Stimulated activated CD8-positive, alpha-beta memory T cell treated with anti-CD3 and anti-CD28 coated beads, Interleukin-12 subunit alpha, Interleukin-12 subunit beta, amount 100 ng/mL, for 4 hours (primary cell): ENCODE measurements around the gene EBF3.

Experiments used
- DNase-seq: peaks from one replicate; pipeline ENCODE4 v3.0.0-alpha.2; 2020; ENCODE audit warnings: low read depth

Gene EBF3

DNA sequence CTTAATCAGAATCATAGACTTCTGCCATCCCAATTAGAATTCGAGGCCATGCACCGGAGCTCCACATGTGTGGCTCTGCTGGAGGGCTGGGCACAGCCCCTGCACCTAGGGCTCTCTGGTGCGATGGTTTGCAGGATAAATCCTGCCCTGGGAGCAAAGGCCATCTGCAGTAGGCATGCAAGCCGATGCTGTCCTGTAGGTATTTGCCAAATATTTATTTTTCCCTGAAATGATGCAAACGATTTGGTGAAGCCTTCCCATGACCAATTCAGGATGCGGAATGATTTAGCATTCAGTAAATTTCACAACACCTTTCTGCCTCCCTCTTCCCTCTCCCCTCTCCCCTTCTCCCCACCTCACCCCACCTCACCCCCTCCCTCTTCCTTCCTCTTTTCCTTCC lies 170.6 kb downstream of the EBF3 start:
- no peak for DNase-seq

DNA sequence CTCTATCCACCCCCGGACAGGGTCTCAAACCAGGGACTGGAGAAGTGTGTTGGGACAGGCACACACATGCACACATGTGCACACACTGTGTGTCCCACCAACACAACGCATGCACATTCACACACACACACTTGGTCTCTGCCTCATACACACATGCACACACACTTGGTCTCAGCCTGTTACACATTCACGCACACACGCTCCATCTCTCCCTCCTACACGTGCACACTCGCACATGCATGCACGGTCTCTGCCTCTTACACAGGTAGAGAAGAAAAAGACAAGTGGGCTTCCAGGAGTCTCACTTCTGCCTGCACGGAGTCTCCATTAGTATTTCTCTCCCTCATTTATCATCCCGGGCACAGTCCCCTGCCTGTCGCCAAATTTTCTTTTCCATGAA lies 171.2 kb downstream of the EBF3 start:
- DNase-seq: no peak

DNA sequence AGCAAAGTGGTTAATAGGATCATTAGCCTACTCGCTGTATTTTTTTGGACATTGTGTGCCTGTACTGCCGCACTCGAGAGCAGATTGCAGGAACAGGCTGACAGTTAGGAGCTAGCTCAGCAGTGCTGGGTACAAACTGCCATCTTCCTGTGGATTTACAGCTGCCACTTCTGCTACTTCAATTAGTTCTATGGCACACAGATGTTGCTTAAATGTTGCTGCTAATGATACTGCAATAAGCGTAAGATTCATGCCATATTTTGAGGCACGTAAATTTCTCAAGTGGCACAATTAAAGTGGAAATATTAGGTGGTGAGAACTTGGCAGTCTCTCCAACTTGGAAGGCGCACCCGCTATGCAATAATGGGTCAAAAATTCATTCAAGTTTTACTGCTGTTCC lies 171.9 kb downstream of the EBF3 start:
- no peak for DNase-seq

DNA sequence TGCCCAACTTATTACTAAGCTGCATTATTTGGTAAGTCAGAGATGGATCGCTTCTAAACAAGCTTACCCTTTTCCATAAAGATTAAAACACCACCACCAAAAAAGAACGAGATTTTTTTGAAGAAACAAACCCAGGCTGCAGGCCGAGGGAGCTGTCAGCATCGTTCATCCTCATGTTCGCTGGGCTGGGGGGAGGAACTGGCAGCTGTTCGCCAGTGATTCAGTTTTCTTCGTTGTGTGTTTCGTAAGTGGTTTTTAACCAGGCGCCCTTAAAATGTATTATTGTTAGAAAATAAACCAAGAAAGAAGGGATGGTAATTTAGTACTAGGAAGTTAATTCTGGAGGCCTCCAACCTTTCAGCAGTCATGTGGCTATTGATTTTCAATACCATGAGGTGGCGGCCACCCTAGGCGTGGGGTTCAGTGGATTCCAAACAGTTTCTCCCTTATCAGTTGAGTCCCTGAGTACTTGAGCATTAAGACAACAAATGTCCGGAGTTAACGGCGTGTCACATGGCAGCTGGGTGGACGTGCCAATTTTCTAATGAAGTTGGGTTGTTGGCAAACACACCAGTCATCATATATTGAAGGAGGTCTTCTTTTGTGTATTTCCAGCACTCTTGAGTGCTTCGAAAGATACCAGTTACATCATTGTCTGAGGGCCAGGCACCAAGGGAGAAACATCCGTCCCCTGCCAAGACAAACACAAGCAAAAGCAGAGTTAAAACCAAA lies 173.2 kb downstream of the EBF3 start:
- no peak for DNase-seq

DNA sequence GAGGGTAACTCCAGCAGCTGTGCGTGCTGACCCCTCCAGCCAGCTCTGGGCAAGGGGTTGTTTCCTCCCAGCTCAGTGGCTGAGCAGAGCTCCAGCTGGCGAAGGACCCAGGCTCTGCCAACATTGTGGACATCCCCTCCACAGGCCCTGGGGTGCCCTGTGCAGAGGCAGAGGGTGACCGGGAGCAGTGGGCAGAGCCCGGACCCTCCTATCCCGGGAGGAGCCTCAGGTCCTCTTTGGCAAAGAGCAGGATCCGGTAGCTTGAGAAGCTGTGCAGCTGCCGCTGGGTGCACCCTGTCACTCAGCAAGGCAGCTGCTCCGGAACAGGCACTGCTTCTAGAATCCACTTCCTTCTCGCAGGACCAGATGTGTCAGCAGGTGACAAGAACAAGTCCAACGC lies 175.9 kb downstream of the EBF3 start:
- no peak for DNase-seq

DNA sequence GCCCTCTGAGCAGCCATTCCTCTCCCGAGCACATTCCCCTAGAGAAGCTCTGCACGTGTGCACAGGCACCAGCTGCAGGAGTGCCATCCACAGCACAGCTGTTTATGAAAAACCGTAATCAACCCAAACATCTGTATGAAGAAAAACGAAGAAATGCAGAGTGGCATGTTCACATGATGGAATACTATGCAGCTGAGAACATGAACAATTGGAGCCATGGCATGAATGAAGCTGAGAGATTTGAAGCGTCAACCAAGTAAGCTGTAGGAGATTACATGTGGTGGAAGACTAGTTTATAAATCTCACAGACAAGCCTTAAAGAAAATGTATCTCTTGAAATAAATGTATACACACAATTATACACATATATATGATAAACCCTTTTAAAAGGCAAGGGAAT lies 176.5 kb downstream of the EBF3 start:
- no peak for DNase-seq

DNA sequence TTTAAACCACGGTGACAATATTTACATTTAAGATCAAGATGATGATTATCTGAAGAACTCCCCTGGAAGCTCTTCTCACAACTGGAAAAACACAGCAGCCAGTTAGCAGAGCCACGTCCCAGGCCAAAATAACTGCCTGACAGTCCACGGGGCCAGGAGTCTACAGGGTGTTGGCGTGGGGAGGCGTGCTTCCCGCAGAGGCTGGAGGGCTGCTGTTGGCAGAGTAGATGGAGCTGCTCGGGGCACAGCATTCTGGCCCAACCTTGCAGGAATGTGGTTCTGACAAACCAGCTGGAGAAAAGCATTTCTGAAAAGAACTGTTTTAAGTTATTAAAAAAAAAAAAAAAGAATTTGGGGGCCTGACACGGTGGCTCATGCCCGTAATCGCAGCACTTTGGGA lies 177.9 kb downstream of the EBF3 start:
- no peak for DNase-seq

DNA sequence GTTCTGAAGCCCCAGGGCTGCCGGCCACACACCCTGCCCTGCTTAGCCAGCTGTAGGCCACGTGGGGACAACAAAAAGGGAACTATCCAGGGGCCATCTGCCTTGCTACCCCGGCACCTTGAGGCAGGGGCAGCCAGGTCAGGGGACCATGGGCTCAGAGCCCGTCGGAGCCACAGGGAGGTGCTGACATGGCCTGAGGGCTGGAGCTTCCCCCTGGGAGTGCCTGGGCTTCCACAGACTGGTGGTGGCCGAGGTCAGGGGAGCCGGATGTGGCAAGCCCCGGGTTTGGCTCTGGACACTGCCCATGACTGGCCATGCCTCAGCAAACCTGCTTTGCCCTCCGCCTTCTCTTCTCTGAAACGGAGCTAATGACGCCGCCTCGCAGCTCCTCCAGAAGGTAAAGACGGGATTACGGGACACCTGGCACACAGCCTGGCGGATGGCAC lies 178.5 kb downstream of the EBF3 start:
- no peak for DNase-seq
